Measurements from ENCODE around the gene KRTAP1-4. TPM values are rescaled to one million over a fixed set of nuclear protein-coding genes. Genes with fewer than 3 reads are reported as not detected.

Gene KRTAP1-4
- total RNA-seq, 1 experiment from 2014 or later = not detected

DNA sequence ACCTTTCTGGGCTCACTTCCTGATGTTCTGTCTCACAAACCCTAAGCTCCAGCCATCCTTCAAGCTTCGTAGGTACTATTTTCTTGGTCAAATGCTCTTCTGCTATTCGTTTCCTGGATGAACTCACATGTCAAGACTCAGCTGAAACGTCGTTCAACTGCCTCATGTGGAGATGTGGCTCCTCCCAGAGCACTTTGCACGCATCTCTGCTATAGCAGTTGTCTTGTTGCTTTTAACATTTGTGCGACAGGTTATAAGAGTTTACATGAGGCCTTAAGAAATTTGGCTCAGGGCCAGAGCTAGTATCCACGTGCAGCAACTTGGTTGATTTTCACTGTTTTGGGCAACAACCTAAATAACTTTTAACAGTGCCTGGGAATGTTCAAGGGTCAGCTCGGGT lies 43.1 kb downstream of the KRTAP1-4 start:
- no peaks in the 10 kb centered on the region for H3K27me3 ChIP-seq (ENCODE audit: low read length)
- H3K4me3 ChIP-seq (ENCODE audit: low read length) = no peak overlapping the region
- H2AFZ ChIP-seq (ENCODE audit: low read length) = no peak overlapping the region
- ATAC-seq (no peak), DNase-seq (no peak)
- H3K79me2 ChIP-seq (ENCODE audit: low read length) = no peaks in the 10 kb centered on the region
- H3K9ac ChIP-seq (ENCODE audit: low read length) = no peak overlapping the region
- no peaks in the 10 kb centered on the region for H3F3A ChIP-seq (ENCODE audit: low read length, unreplicated experiment)
- no peak overlapping the region for H3K27ac ChIP-seq (ENCODE audit: low read length)
- H4K20me1 ChIP-seq (ENCODE audit: low read length) = no peaks in the 10 kb centered on the region
- no peaks in the 10 kb centered on the region for H3K4me1 ChIP-seq (ENCODE audit: insufficient read depth, low read length)
- CTCF ChIA-PET = no interaction called here
- BruUV-seq (replicated peaks) = no TSS peak
- POLR2A ChIA-PET (ENCODE audit: unreplicated experiment) = no interaction called here
- no peaks in the 10 kb centered on the region for H3K9me3 ChIP-seq (ENCODE audit: low read length)
- intact Hi-C loops (cut with micrococcal nuclease) = no loop called here
- no peaks in the 10 kb centered on the region for H3K9me2 ChIP-seq (replicated peaks; ENCODE audit: low read length)
- no peak overlapping the region for H3K4me2 ChIP-seq (ENCODE audit: low read length)
- TF ChIP-seq EZH2phosphoT487 (IDR thresholded peaks at IDR 0.05; ENCODE audit: borderline replicate concordance, low read length) (no peak), EZH2 (IDR thresholded peaks at IDR 0.05; ENCODE audit: low read length, unreplicated experiment) (no peak)
- TF ChIP-seq, protein P1, sequence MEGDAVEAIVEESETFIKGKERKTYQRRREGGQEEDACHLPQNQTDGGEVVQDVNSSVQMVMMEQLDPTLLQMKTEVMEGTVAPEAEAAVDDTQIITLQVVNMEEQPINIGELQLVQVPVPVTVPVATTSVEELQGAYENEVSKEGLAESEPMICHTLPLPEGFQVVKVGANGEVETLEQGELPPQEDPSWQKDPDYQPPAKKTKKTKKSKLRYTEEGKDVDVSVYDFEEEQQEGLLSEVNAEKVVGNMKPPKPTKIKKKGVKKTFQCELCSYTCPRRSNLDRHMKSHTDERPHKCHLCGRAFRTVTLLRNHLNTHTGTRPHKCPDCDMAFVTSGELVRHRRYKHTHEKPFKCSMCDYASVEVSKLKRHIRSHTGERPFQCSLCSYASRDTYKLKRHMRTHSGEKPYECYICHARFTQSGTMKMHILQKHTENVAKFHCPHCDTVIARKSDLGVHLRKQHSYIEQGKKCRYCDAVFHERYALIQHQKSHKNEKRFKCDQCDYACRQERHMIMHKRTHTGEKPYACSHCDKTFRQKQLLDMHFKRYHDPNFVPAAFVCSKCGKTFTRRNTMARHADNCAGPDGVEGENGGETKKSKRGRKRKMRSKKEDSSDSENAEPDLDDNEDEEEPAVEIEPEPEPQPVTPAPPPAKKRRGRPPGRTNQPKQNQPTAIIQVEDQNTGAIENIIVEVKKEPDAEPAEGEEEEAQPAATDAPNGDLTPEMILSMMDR (conservative IDR thresholded peaks at IDR 0.05; ENCODE audit: low read depth, low read length) = no peak
- no peaks in the 10 kb centered on the region for H3K36me3 ChIP-seq (ENCODE audit: low read depth, low read length)

DNA sequence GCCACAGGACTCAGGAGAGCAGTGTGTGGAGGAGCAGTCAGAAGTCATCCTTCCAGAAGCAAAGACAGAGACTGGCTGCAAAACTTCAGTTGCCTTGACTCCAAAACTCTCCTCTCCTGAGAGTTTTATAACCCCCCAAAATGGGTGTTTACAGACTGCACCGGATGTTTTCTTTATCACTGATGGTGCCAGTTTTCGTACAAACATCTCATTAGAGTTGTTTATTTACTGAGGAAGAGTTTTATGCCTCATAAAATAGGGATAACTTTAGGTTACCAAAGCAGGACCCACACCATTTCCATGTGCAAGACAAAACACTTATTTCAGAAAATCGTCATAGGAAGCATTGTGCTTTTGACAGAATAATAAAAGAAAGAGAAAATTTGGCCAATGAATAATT lies 45.8 kb downstream of the KRTAP1-4 start, which contains the start of gene KRT40:
Gene KRT40, minus strand, starts transcription at position 101 of the 400 bp plus-strand sequence. Its CDS starts 53 bp downstream, at position 48.
- Histone ChIP-seq H3K27ac (ENCODE audit: low read length) (no peak within 1 kb of the TSS), H3K9me2 (replicated peaks; ENCODE audit: low read length) (no peaks in the 10 kb centered on the region), H2AFZ (ENCODE audit: low read length) (no peak within 1 kb of the TSS), H3K4me1 (ENCODE audit: insufficient read depth, low read length) (no peaks in the 10 kb centered on the region), H3F3A (ENCODE audit: low read length, unreplicated experiment) (no peaks in the 10 kb centered on the region), H3K27me3 (ENCODE audit: low read length) (no peaks in the 10 kb centered on the region), H3K4me3 (ENCODE audit: low read length) (no peak within 1 kb of the TSS), H3K9ac (ENCODE audit: low read length) (no peak within 1 kb of the TSS), H3K79me2 (ENCODE audit: low read length) (no peaks in the 10 kb centered on the region), H3K36me3 (ENCODE audit: low read depth, low read length) (no peaks in the 10 kb centered on the region), H3K9me3 (ENCODE audit: low read length) (no peaks in the 10 kb centered on the region), H3K4me2 (ENCODE audit: low read length) (no peak within 1 kb of the TSS), H4K20me1 (ENCODE audit: low read length) (no peaks in the 10 kb centered on the region)
- ChIA-PET POLR2A (ENCODE audit: unreplicated experiment) (no interaction called here), CTCF (no interaction called here)
- ATAC-seq = no peak
- no peak for TF ChIP-seq EZH2phosphoT487 (IDR thresholded peaks at IDR 0.05; ENCODE audit: borderline replicate concordance, low read length)
- no peak for TF ChIP-seq EZH2 (IDR thresholded peaks at IDR 0.05; ENCODE audit: low read length, unreplicated experiment)
- TF ChIP-seq, protein P1 (conservative IDR thresholded peaks at IDR 0.05; ENCODE audit: low read depth, low read length) = no peak
- intact Hi-C loops (cut with micrococcal nuclease) = no loop called here
- no TSS peak for BruUV-seq (replicated peaks)
- DNase-seq = no peak

DNA sequence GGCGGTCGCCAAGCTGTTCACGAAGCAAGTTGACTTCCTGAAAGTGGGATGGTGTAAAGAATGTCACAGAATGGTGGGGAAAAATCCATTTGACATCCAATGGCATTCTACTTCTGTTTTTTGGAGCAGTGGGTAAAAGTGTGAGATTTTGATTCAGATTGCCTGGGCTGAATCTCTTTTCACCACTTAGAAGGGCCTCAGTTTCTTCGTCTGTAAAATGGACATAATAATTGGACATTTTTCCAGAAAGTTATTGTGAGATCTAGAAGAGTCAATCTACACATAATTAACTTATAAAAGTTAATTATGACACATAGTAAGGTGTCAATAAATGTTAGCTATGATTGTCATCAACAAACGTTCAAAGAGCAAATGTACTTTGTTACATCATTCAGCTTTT lies 48.9 kb downstream of the KRTAP1-4 start:
- H3K36me3 ChIP-seq (ENCODE audit: low read depth, low read length) = no peaks in the 10 kb centered on the region
- no peaks in the 10 kb centered on the region for H3K27me3 ChIP-seq (ENCODE audit: low read length)
- no peak overlapping the region for H3K27ac ChIP-seq (ENCODE audit: low read length)
- no peak for TF ChIP-seq EZH2phosphoT487 (IDR thresholded peaks at IDR 0.05; ENCODE audit: borderline replicate concordance, low read length)
- TF ChIP-seq, protein P1 (conservative IDR thresholded peaks at IDR 0.05; ENCODE audit: low read depth, low read length) = no peak
- no peak for TF ChIP-seq EZH2 (IDR thresholded peaks at IDR 0.05; ENCODE audit: low read length, unreplicated experiment)
- H3K79me2 ChIP-seq (ENCODE audit: low read length) = no peaks in the 10 kb centered on the region
- no peak for ATAC-seq
- H2AFZ ChIP-seq (ENCODE audit: low read length) = no peak overlapping the region
- no peak for DNase-seq
- BruUV-seq (replicated peaks) = no TSS peak
- H3K9ac ChIP-seq (ENCODE audit: low read length) = no peak overlapping the region
- H3K4me2 ChIP-seq (ENCODE audit: low read length) = no peak overlapping the region
- no peak overlapping the region for H3K4me3 ChIP-seq (ENCODE audit: low read length)
- intact Hi-C loops (cut with micrococcal nuclease) = no loop called here
- no peaks in the 10 kb centered on the region for H3F3A ChIP-seq (ENCODE audit: low read length, unreplicated experiment)
- no peaks in the 10 kb centered on the region for H3K9me2 ChIP-seq (replicated peaks; ENCODE audit: low read length)
- H4K20me1 ChIP-seq (ENCODE audit: low read length) = no peaks in the 10 kb centered on the region
- ChIA-PET POLR2A (ENCODE audit: unreplicated experiment) (no interaction called here), CTCF (no interaction called here)
- peaks cover 6% of the 10 kb centered on the region; the same call in 1 of the 2 replicates for H3K4me1 ChIP-seq (ENCODE audit: insufficient read depth, low read length)
- no peaks in the 10 kb centered on the region for H3K9me3 ChIP-seq (ENCODE audit: low read length)
